HepG2 (cell line): ENCODE data around the gene CENPL. TPM values are rescaled to one million over a fixed set of nuclear protein-coding genes. Genes with fewer than 3 reads are reported as not detected.
"Not testable (repeated sequence)": the region's sequence is repeated elsewhere in the genome, so short reads cannot be mapped to it uniquely, and the experiment has no call there.

Experiments used
- ATAC-seq: fragments of 200-7000 bp; cut with Tn5 transposase; 3 replicates; pipeline ENCODE4 v1.9.1; 2020; ENCODE audit warnings: mild to moderate bottlenecking, moderate library complexity
- BruUV-seq: library from RNA; stranded (reverse); fragments of 400-500 nt; replicated peaks from 2 replicates; lab custom pipeline; 2021; lab: Mats Ljungman, UMichigan
- CTCF ChIA-PET: fragments of 300-600 bp; formaldehyde crosslinking; extraction: SDS; loops from one replicate; lab custom pipeline; 2021; ENCODE audit warnings: low total read pairs, inconsistent platforms, low intra/inter-chr PET ratio; lab: Yijun Ruan, JAX
- POLR2A ChIA-PET: fragments of 350-600 bp; sonication (Branson Sonifier 250); formaldehyde crosslinking; loops from one replicate; lab custom pipeline; 2020; ENCODE audit warnings: antibody characterized with exemption, inconsistent platforms; lab: Yijun Ruan, JAX
- DNase-seq: peaks from one replicate; pipeline ENCODE4 v3.0.0-alpha.2; 2015; ENCODE audit warnings: low spot score
- FAIRE-seq: peaks from 3 replicates; lab custom pipeline; 2011; peaks lifted over from hg19 to GRCh38; lab: Jason Lieb, UNC
- H2AFZ ChIP-seq: one replicate; pipeline ENCODE4 v1.6.1; 2011; ENCODE audit warnings: low read length, inconsistent platforms
- H3K27ac ChIP-seq: fragments of 300-600 bp; 3 replicates; pipeline ENCODE4 v1.8.0; 2011; ENCODE audit warnings: mixed run types, mild to moderate bottlenecking, mixed read lengths, low read length, inconsistent platforms; ENCODE audit not compliant: insufficient read depth; ENCODE audit errors: extremely low read length
- H3K27me3 ChIP-seq, 2 experiments: fragments of 200-600 bp in 1 of 2; 2 replicates in 1 of 2; 3 replicates in 1 of 2; pipeline versions ENCODE4 v1.6.0 to v1.8.0; 2011; ENCODE audit warnings: low read length in 2 of 2, mild to moderate bottlenecking in 2 of 2, moderate library complexity in 2 of 2, inconsistent platforms in 1 of 2; ENCODE audit not compliant: insufficient read depth in 2 of 2, control insufficient read depth in 1 of 2
- H3K36me3 ChIP-seq, 2 experiments: fragments of 200-600 bp in 1 of 2; replicated peaks in 1 of 2; 2 replicates in 1 of 2; 3 replicates in 1 of 2; pipeline versions ENCODE4 v1.5.1 to v1.8.0; 2011; ENCODE audit warnings: low read length in 2 of 2, inconsistent platforms in 1 of 2; ENCODE audit not compliant: insufficient read depth in 2 of 2, control insufficient read depth in 1 of 2
- H3K4me1 ChIP-seq: 2 replicates; pipeline ENCODE4 v1.5.1; 2012; ENCODE audit warnings: low read length, inconsistent platforms; ENCODE audit not compliant: insufficient read depth
- H3K4me2 ChIP-seq: 2 replicates; pipeline ENCODE4 v1.6.0; 2011; ENCODE audit warnings: low read depth, low read length, inconsistent platforms
- H3K4me3 ChIP-seq, 3 experiments: fragments of 200-600 bp in 1 of 3; sonication (generic), shearing (Covaris generic) in 1 of 3; replicated peaks in 1 of 3; 2 replicates each; pipeline ENCODE4 v1.5.1; 2011 to 2016; ENCODE audit warnings: low read length in 3 of 3, inconsistent platforms in 2 of 3, low read depth in 2 of 3, mild to moderate bottlenecking in 2 of 3, control low read depth in 1 of 3, mixed read lengths in 1 of 3; ENCODE audit not compliant: insufficient read depth in 1 of 3
- H3K79me2 ChIP-seq: one replicate; pipeline ENCODE4 v1.6.1; 2011; ENCODE audit warnings: low read length, inconsistent platforms; ENCODE audit not compliant: insufficient read depth
- H3K9ac ChIP-seq: 2 replicates; pipeline ENCODE4 v1.6.0; 2011; ENCODE audit warnings: mild to moderate bottlenecking, low read depth, low read length, inconsistent platforms; ENCODE audit not compliant: insufficient read depth
- H3K9me3 ChIP-seq: 2 replicates; pipeline ENCODE4 v1.5.1; 2012; ENCODE audit warnings: mild to moderate bottlenecking, low read length
- H4K20me1 ChIP-seq: 2 replicates; pipeline ENCODE4 v1.6.0; 2011; ENCODE audit warnings: inconsistent platforms, mild to moderate bottlenecking, low read length, moderate library complexity; ENCODE audit not compliant: insufficient read depth
- HNRNPLL ChIP-seq: fragments of 200-400 bp; formaldehyde crosslinking; IDR thresholded peaks from 2 replicates; pipeline ENCODE4 v1.6.1; 2017; ENCODE audit warnings: mild to moderate bottlenecking, low read depth, low read length; ENCODE audit not compliant: poor library complexity, severe bottlenecking
- MAZ ChIP-seq, 2 experiments: sonication (generic) in 1 of 2; formaldehyde crosslinking in 1 of 2; IDR thresholded peaks; 2 replicates each; pipeline versions ENCODE4 v1.5.0 to v1.6.1; 2012 to 2020; ENCODE audit warnings: low read depth in 2 of 2, mild to moderate bottlenecking in 2 of 2, borderline replicate concordance in 1 of 2, improper control_type of control experiment in 1 of 2, low read length in 1 of 2, missing genetic modification reagents in 1 of 2, moderate library complexity in 1 of 2
- MTF2 ChIP-seq: sonication (generic); formaldehyde crosslinking; IDR thresholded peaks from 2 replicates; pipeline ENCODE4 v1.5.0; 2020; ENCODE audit warnings: missing genetic modification reagents, borderline replicate concordance
- NFIB ChIP-seq: sonication (generic); formaldehyde crosslinking; IDR thresholded peaks from 2 replicates; pipeline ENCODE4 v1.9.0; 2021; ENCODE audit warnings: missing genetic modification reagents, mild to moderate bottlenecking, borderline replicate concordance
- NKX3-1 ChIP-seq: sonication (generic); formaldehyde crosslinking; IDR thresholded peaks from 2 replicates; pipeline ENCODE4 v1.5.0; 2020; ENCODE audit warnings: missing genetic modification reagents
- RAD21 ChIP-seq: fragments of 450-650 bp; formaldehyde crosslinking; IDR thresholded peaks from 2 replicates; pipeline ENCODE4 v1.5.0; 2020; ENCODE audit warnings: mild to moderate bottlenecking
- RORA ChIP-seq: sonication (generic); formaldehyde crosslinking; IDR thresholded peaks from 2 replicates; pipeline ENCODE4 v1.5.0; 2020; ENCODE audit warnings: mild to moderate bottlenecking, missing genetic modification reagents, moderate library complexity
- ZBTB3 ChIP-seq: sonication (generic); formaldehyde crosslinking; IDR thresholded peaks from 2 replicates; pipeline ENCODE4 v1.4.0; 2020; ENCODE audit warnings: low read depth, mild to moderate bottlenecking, moderate library complexity, missing genetic modification reagents, borderline replicate concordance
- ZNF260 ChIP-seq: sonication (generic); formaldehyde crosslinking; IDR thresholded peaks from 2 replicates; pipeline ENCODE4 v1.4.0; 2020; ENCODE audit warnings: missing genetic modification reagents, low read depth, mild to moderate bottlenecking, borderline replicate concordance
- ZSCAN25 ChIP-seq: sonication (generic); formaldehyde crosslinking; IDR thresholded peaks from 2 replicates; pipeline ENCODE4 v1.8.0; 2022; ENCODE audit warnings: mild to moderate bottlenecking, missing genetic modification reagents
- ZZZ3 ChIP-seq: sonication (generic); formaldehyde crosslinking; IDR thresholded peaks from 2 replicates; pipeline ENCODE4 v1.4.0; 2020; ENCODE audit warnings: missing genetic modification reagents, mild to moderate bottlenecking, borderline replicate concordance
- WGBS: methylation state at CpG from one replicate; pipeline ENCODE4 v1.1.6; 2017; ENCODE audit warnings: low lambda C conversion rate; 5-methylcytosine and 5-hydroxymethylcytosine counted together
- in situ Hi-C: cut with HindIII; loops from 2 replicates; pipeline ENCODE4 v1.10.0; 2017; ENCODE audit warnings: low pct_unique_long_range_greater_than_20kb; ENCODE audit not compliant: extremely low pct_ligation_motif_present
- intact Hi-C: fragments of 100-400 bp; cut with micrococcal nuclease; formaldehyde crosslinking; loops from one replicate; pipeline ENCODE4 v1.10.0; 2022; ENCODE audit not compliant: unreplicated experiment
- polyA plus RNA-seq, 8 experiments: library from polyadenylated mRNA; depleted of rRNA in 3 of 8; stranded (reverse) in 7 of 8; unstranded in 1 of 8; fragments of >200 nt; fragmentation: Illumina TruSeq in 4 of 8; extraction: Trizol in 4 of 8; gene quantifications; 2 replicates each; pipeline versions ENCODE4 v1.2.1 to v1.2.3, GENCODE V29; 2011 to 2016; ENCODE audit warnings: low read depth in 4 of 8, missing spikeins in 1 of 8, mixed read lengths in 1 of 8; ENCODE audit not compliant: insufficient read depth in 1 of 8
- total RNA-seq, 5 experiments: library from RNA; depleted of rRNA; stranded (reverse); fragments of >200 nt; fragmentation: Illumina TruSeq; extraction: Trizol; gene quantifications; 2 replicates each; pipeline ENCODE4 v1.2.3, GENCODE V29; 2016; ENCODE audit warnings: low read depth in 1 of 5

Gene CENPL
- total and polyA plus RNA-seq, 2 of the 13 experiments (the other 11 are each of a cell fraction or from before 2014, with no cell fraction given) = 4.4 to 14.2 TPM

- TF ChIP-seq RORA = no peak
- no peak for TF ChIP-seq NFIB (CRISPR knock-in tag)
- TF ChIP-seq ZSCAN25 (CRISPR knock-in tag) = no peak
- TF ChIP-seq MAZ (IDR thresholded peaks at IDR 0.05; ENCODE audit: borderline replicate concordance, low read depth, low read length) = no peak
- no peak for TF ChIP-seq MAZ (CRISPR knock-in tag; IDR thresholded peaks at IDR 0.05; ENCODE audit: low read depth)
- no peak for TF ChIP-seq NKX3-1 (CRISPR knock-in tag)
- TF ChIP-seq RAD21 (CRISPR knock-in tag) = no peak
- TF ChIP-seq HNRNPLL = no peak
- no peak for TF ChIP-seq MTF2 (CRISPR knock-in tag)
- TF ChIP-seq ZNF260 (CRISPR knock-in tag) = no peak
- TF ChIP-seq ZZZ3 (CRISPR knock-in tag) = no peak
- no peak for TF ChIP-seq ZBTB3 (CRISPR knock-in tag)
Measured at GRCh38 chr1:173771560-173771959, 53.1 kb downstream of the CENPL start (continued).

DNA sequence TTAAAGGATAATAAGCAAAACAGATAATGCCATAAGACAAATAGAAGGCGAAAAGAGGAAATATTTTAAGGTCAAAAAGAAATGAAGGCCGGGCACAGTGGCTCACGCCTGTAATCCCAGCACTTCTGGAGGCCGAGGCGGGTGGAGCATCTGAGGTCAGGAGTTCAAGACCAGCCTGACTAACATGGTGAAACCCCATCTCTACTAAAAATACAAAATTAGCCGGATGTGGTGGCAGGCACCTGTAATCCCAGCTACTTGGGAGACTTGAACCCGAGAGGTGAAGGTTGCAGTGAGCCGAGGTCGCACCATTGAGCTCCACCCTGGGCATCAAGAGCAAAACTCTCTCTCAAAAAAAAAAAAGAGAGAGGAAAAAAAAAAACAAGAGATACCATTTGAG is 54.4 kb downstream of the CENPL start:
- in situ Hi-C loops, H3K79me2 ChIP-seq, FAIRE-seq, POLR2A ChIA-PET, H4K20me1 ChIP-seq, ATAC-seq, H3K9ac ChIP-seq, H3K4me3 ChIP-seq, CTCF ChIA-PET, H3K36me3 ChIP-seq, BruUV-seq, H3K27me3 ChIP-seq, H3K4me1 ChIP-seq, H3K4me2 ChIP-seq, intact Hi-C loops, H2AFZ ChIP-seq, H3K9me3 ChIP-seq, H3K27ac ChIP-seq, DNase-seq: not testable (repeated sequence)
- 98% methylated on average over 9 of the region's 9 CpGs for WGBS
